ENCODE measurements around the gene ZBTB12. TPM values are rescaled to one million over a fixed set of nuclear protein-coding genes. Genes with fewer than 3 reads are reported as not detected.

Gene ZBTB12
- total and polyA plus RNA-seq, 9 of the 15 experiments (the other 6 are each of a cell fraction or from before 2014, with no cell fraction given), result 0.03 to 12.4 (median 5.8) TPM; not detected in 1

GRCh38 chr6:31897612-31898382 lies 4.1 kb downstream of the ZBTB12 start, which contains the start of gene EHMT2 (continued):
- peak; percentile 63; the same call in 1 of the 2 replicates for TF ChIP-seq STAT6 (CRISPR knock-in tag; IDR thresholded peaks at IDR 0.05)
- 0 out of 2 replicates have a peak, but pooled peaks have one; percentile 20 for TF ChIP-seq ZKSCAN1 (IDR thresholded peaks at IDR 0.05; ENCODE audit: low read depth, low read length)
- TF ChIP-seq FOXK1 (CRISPR knock-in tag; IDR thresholded peaks at IDR 0.05; ENCODE audit: borderline replicate concordance), result no peak
- TF ChIP-seq ZBTB40 (IDR thresholded peaks at IDR 0.05), result peak; percentile 48; the same call in 1 of the 2 replicates
- TF ChIP-seq ZBTB40 (CRISPR knock-in tag; IDR thresholded peaks at IDR 0.05), result no peak
- peak; percentile 46 for TF ChIP-seq CBFA2T2 (conservative IDR thresholded peaks at IDR 0.05)
- peak; percentile 37; the same call in 1 of the 2 replicates for TF ChIP-seq L3MBTL2 (IDR thresholded peaks at IDR 0.05)
- 0 out of 4 replicates have a peak, but pooled peaks of 1 of the 2 experiments have one; percentile 15 for TF ChIP-seq RAD21 (CRISPR knock-in tag; conservative IDR thresholded peaks at IDR 0.05 in 1 of 2, IDR thresholded peaks at IDR 0.05 in 1 of 2)
- TF ChIP-seq ARID3A (IDR thresholded peaks at IDR 0.05; ENCODE audit: borderline replicate concordance, low read depth, low read length), result no peak
- no peak for TF ChIP-seq PHB2 (IDR thresholded peaks at IDR 0.05; ENCODE audit: low read depth)
- no peak for TF ChIP-seq EWSR1 (IDR thresholded peaks at IDR 0.05; ENCODE audit: borderline replicate concordance, low read depth, partially characterized antibody)
- TF ChIP-seq MTA3 (IDR thresholded peaks at IDR 0.05; ENCODE audit: borderline replicate concordance), result peak; percentile 45
- no peak for TF ChIP-seq HNRNPK (IDR thresholded peaks at IDR 0.05; ENCODE audit: low read depth, low read length, poor library complexity, severe bottlenecking)
